GM19328 (cell line): ENCODE data around the gene ARFIP1.

Source experiments
- ATAC-seq: cut with Tn5 transposase; IDR thresholded peaks from one replicate; pipeline ENCODE4 v1.9.1; 2021; ENCODE audit warnings: mild to moderate bottlenecking, moderate library complexity; ENCODE audit not compliant: unreplicated experiment

The ARFIP1 gene

GRCh38 chr4:152784490-152785350, 5.0 kb downstream of the ARFIP1 start:
- ATAC-seq: no peak

- ATAC-seq: no peak
Observed at GRCh38 chr4:152785639-152786615, 6.2 kb downstream of the ARFIP1 start.

- ATAC-seq: no peak
Observed at GRCh38 chr4:152786627-152787026, 6.9 kb downstream of the ARFIP1 start.

GRCh38 chr4:152795891-152796290, 16.1 kb downstream of the ARFIP1 start:
- no peak for ATAC-seq

GRCh38 chr4:152803541-152803940, 23.8 kb downstream of the ARFIP1 start:
- no peak for ATAC-seq

- no peak for ATAC-seq
Observed at GRCh38 chr4:152805071-152805650, 25.4 kb downstream of the ARFIP1 start.

GRCh38 chr4:152805818-152806217, 26.1 kb downstream of the ARFIP1 start:
- no peak for ATAC-seq

- no peak for ATAC-seq
Observed at GRCh38 chr4:152806501-152807125, 26.9 kb downstream of the ARFIP1 start.

- ATAC-seq: no peak
Observed at GRCh38 chr4:152807294-152807829, 27.6 kb downstream of the ARFIP1 start.

GRCh38 chr4:152808670-152809069, 28.9 kb downstream of the ARFIP1 start:
- ATAC-seq: no peak

- no peak for ATAC-seq
Observed at GRCh38 chr4:152810715-152811287, 31.0 kb downstream of the ARFIP1 start.

- no peak for ATAC-seq
Observed at GRCh38 chr4:152815078-152815477, 35.3 kb downstream of the ARFIP1 start.

- ATAC-seq: no peak
Observed at GRCh38 chr4:152817331-152817730, 37.6 kb downstream of the ARFIP1 start.

- ATAC-seq: no peak
Observed at GRCh38 chr4:152819026-152819645, 39.4 kb downstream of the ARFIP1 start.

- ATAC-seq: no peak
Observed at GRCh38 chr4:152820073-152820472, 40.3 kb downstream of the ARFIP1 start.

GRCh38 chr4:152822323-152822722, 42.6 kb downstream of the ARFIP1 start:
- ATAC-seq: no peak

GRCh38 chr4:152824561-152824960, 44.8 kb downstream of the ARFIP1 start:
- ATAC-seq: no peak

GRCh38 chr4:152825336-152825735, 45.6 kb downstream of the ARFIP1 start:
- no peak for ATAC-seq

GRCh38 chr4:152828122-152828521, 48.4 kb downstream of the ARFIP1 start:
- no peak for ATAC-seq

- no peak for ATAC-seq
Observed at GRCh38 chr4:152831416-152831815, 51.7 kb downstream of the ARFIP1 start.
